ENCODE measurements around the gene CCDC169.
"Not testable (repeated sequence)": the region's sequence is repeated elsewhere in the genome, so short reads cannot be mapped to it uniquely, and the experiment has no call there.

Gene CCDC169

GRCh38 chr13:36325912-36326311 is 28.3 kb upstream of the CCDC169 start:
- H4K91ac ChIP-seq (ENCODE audit: low read depth, low read length, poor library complexity) = no peak overlapping the region

GRCh38 chr13:36324881-36325280 is 27.3 kb upstream of the CCDC169 start:
- peaks cover 9 to 78% of the 10 kb centered on the region in 2 donors for H3K36me3 ChIP-seq (replicated peaks in 1 of 2; ENCODE audit: control insufficient read depth in 2 of 2, insufficient read depth in 2 of 2, low read length in 2 of 2)

More at GRCh38 chr13:36325912-36326311, 28.3 kb upstream of the CCDC169 start:
- peaks cover 0 to 1% of the 10 kb centered on the region in 2 donors for H3K4me1 ChIP-seq (ENCODE audit: control insufficient read depth in 2 of 2, insufficient read depth in 1 of 2, low read depth in 1 of 2, low read length in 2 of 2)
- H3K36me3 ChIP-seq (replicated peaks in 1 of 2; ENCODE audit: control insufficient read depth in 2 of 2, insufficient read depth in 2 of 2, low read length in 2 of 2) = peaks cover 9 to 89% of the 10 kb centered on the region in 2 donors
- peaks cover 1% of the 10 kb centered on the region for H3K79me1 ChIP-seq (ENCODE audit: low read depth, low read length)
- H3K18ac ChIP-seq (ENCODE audit: low read length) = no peak overlapping the region
- H3K9me3 ChIP-seq (replicated peaks in 1 of 2; ENCODE audit: control insufficient read depth in 2 of 2, insufficient read depth in 1 of 2, low read depth in 1 of 2, low read length in 2 of 2) = no peaks in the 10 kb centered on the region
- H3K23ac ChIP-seq (ENCODE audit: low read depth, low read length, poor library complexity) = no peak overlapping the region
- H2AFZ ChIP-seq (ENCODE audit: low read length) = no peak overlapping the region
- H3K4ac ChIP-seq (ENCODE audit: low read length) = no peak overlapping the region
- H2AK5ac ChIP-seq (ENCODE audit: low read depth, low read length) = no peak overlapping the region
- no peak overlapping the region for H3K14ac ChIP-seq (ENCODE audit: low read length)
- no peak overlapping the region for H3K4me2 ChIP-seq (ENCODE audit: insufficient read depth, low read length, poor library complexity, severe bottlenecking)
- no peak overlapping the region for H2BK5ac ChIP-seq (ENCODE audit: low read length)
- H4K8ac ChIP-seq (ENCODE audit: low read depth, low read length) = no peak overlapping the region
- H3K4me3 ChIP-seq (ENCODE audit: low read length in 2 of 2) = no peak overlapping the region
- no peak overlapping the region for H3K9ac ChIP-seq (ENCODE audit: low read depth, low read length, poor library complexity)
- H3K27ac ChIP-seq (replicated peaks; ENCODE audit: low read length) = no peak overlapping the region
- DNase-seq (ENCODE audit: low spot score) = no peak
- no peaks in the 10 kb centered on the region for H3K27me3 ChIP-seq (ENCODE audit: control insufficient read depth in 3 of 3, insufficient read depth in 3 of 3, low read depth in 1 of 3, low read length in 3 of 3)
- H2BK120ac ChIP-seq (ENCODE audit: low read depth, low read length) = no peak overlapping the region
- no peak overlapping the region for H2BK15ac ChIP-seq (ENCODE audit: low read length)
- H2BK12ac ChIP-seq (ENCODE audit: low read length) = no peak overlapping the region
- no CpG with 5 or more reads among the region's 1 CpG for WGBS, 2 donors (ENCODE audit: extremely low coverage in 2 of 2, insufficient read length in 2 of 2, insufficient replicate concordance in 1 of 2)

GRCh38 chr13:36323951-36324566 is 26.4 kb upstream of the CCDC169 start:
- Histone ChIP-seq H3K4me1 (ENCODE audit: control insufficient read depth in 2 of 2, insufficient read depth in 1 of 2, low read depth in 1 of 2, low read length in 2 of 2) (peaks cover 0 to 1% of the 10 kb centered on the region in 2 donors), H3K36me3 (replicated peaks in 1 of 2; ENCODE audit: control insufficient read depth in 2 of 2, insufficient read depth in 2 of 2, low read length in 2 of 2) (peaks cover 9 to 70% of the 10 kb centered on the region in 2 donors), H3K4ac (ENCODE audit: low read length) (no peak overlapping the region), H3K18ac (ENCODE audit: low read length) (no peak overlapping the region), H3K4me2 (ENCODE audit: insufficient read depth, low read length, poor library complexity, severe bottlenecking) (no peak overlapping the region), H2BK12ac (ENCODE audit: low read length) (no peak overlapping the region), H3K9me3 (replicated peaks in 1 of 2; ENCODE audit: control insufficient read depth in 2 of 2, insufficient read depth in 1 of 2, low read depth in 1 of 2, low read length in 2 of 2) (no peaks in the 10 kb centered on the region), H4K91ac (ENCODE audit: low read depth, low read length, poor library complexity) (no peak overlapping the region), H2BK5ac (ENCODE audit: low read length) (no peak overlapping the region), H3K23ac (ENCODE audit: low read depth, low read length, poor library complexity) (no peak overlapping the region), H3K27ac (replicated peaks; ENCODE audit: low read length) (no peak overlapping the region), H3K79me1 (ENCODE audit: low read depth, low read length) (peaks cover 1% of the 10 kb centered on the region), H2BK15ac (ENCODE audit: low read length) (no peak overlapping the region), H3K14ac (ENCODE audit: low read length) (no peak overlapping the region), H2AK5ac (ENCODE audit: low read depth, low read length) (no peak overlapping the region), H4K8ac (ENCODE audit: low read depth, low read length) (no peak overlapping the region), H2AFZ (ENCODE audit: low read length) (no peak overlapping the region), H3K27me3 (ENCODE audit: control insufficient read depth in 3 of 3, insufficient read depth in 3 of 3, low read depth in 1 of 3, low read length in 3 of 3) (no peaks in the 10 kb centered on the region), H3K4me3 (ENCODE audit: low read length in 2 of 2) (no peak overlapping the region), H3K9ac (ENCODE audit: low read depth, low read length, poor library complexity) (no peak overlapping the region), H2BK120ac (ENCODE audit: low read depth, low read length) (no peak overlapping the region)
- no peak for DNase-seq (ENCODE audit: low spot score)
- WGBS, 2 donors (ENCODE audit: extremely low coverage in 2 of 2, insufficient read length in 2 of 2, insufficient replicate concordance in 1 of 2) = no CpG with 5 or more reads among the region's 1 CpG

More at GRCh38 chr13:36324881-36325280, 27.3 kb upstream of the CCDC169 start:
- not testable (repeated sequence) for H4K8ac ChIP-seq (ENCODE audit: low read depth, low read length); H2BK15ac ChIP-seq (ENCODE audit: low read length); H3K23ac ChIP-seq (ENCODE audit: low read depth, low read length, poor library complexity); H3K4me2 ChIP-seq (ENCODE audit: insufficient read depth, low read length, poor library complexity, severe bottlenecking); DNase-seq (ENCODE audit: low spot score); H3K18ac ChIP-seq (ENCODE audit: low read length); H2BK12ac ChIP-seq (ENCODE audit: low read length); H3K27ac ChIP-seq (replicated peaks; ENCODE audit: low read length); H3K4ac ChIP-seq (ENCODE audit: low read length); H4K91ac ChIP-seq (ENCODE audit: low read depth, low read length, poor library complexity); H3K4me1 ChIP-seq (ENCODE audit: control insufficient read depth in 2 of 2, insufficient read depth in 1 of 2, low read depth in 1 of 2, low read length in 2 of 2); H3K14ac ChIP-seq (ENCODE audit: low read length); H3K9me3 ChIP-seq (replicated peaks in 1 of 2; ENCODE audit: control insufficient read depth in 2 of 2, insufficient read depth in 1 of 2, low read depth in 1 of 2, low read length in 2 of 2); H3K9ac ChIP-seq (ENCODE audit: low read depth, low read length, poor library complexity); H3K79me1 ChIP-seq (ENCODE audit: low read depth, low read length); H2BK5ac ChIP-seq (ENCODE audit: low read length); H3K27me3 ChIP-seq (ENCODE audit: control insufficient read depth in 3 of 3, insufficient read depth in 3 of 3, low read depth in 1 of 3, low read length in 3 of 3); H2BK120ac ChIP-seq (ENCODE audit: low read depth, low read length); H3K4me3 ChIP-seq (ENCODE audit: low read length in 2 of 2); H2AFZ ChIP-seq (ENCODE audit: low read length); H2AK5ac ChIP-seq (ENCODE audit: low read depth, low read length)
- no CpG with 5 or more reads among the region's 5 CpGs for WGBS, 2 donors (ENCODE audit: extremely low coverage in 2 of 2, insufficient read length in 2 of 2, insufficient replicate concordance in 1 of 2)

- H2AK5ac ChIP-seq (ENCODE audit: low read depth, low read length) = no peak overlapping the region
- H2AFZ ChIP-seq (ENCODE audit: low read length) = no peak overlapping the region
- H3K4me3 ChIP-seq (ENCODE audit: low read length in 2 of 2) = no peak overlapping the region
- H3K18ac ChIP-seq (ENCODE audit: low read length) = no peak overlapping the region
- no peaks in the 10 kb centered on the region for H3K9me3 ChIP-seq (replicated peaks in 1 of 2; ENCODE audit: control insufficient read depth in 2 of 2, insufficient read depth in 1 of 2, low read depth in 1 of 2, low read length in 2 of 2)
- peaks cover 9 to 64% of the 10 kb centered on the region in 2 donors for H3K36me3 ChIP-seq (replicated peaks in 1 of 2; ENCODE audit: control insufficient read depth in 2 of 2, insufficient read depth in 2 of 2, low read length in 2 of 2)
- H3K4me2 ChIP-seq (ENCODE audit: insufficient read depth, low read length, poor library complexity, severe bottlenecking) = no peak overlapping the region
- H2BK12ac ChIP-seq (ENCODE audit: low read length) = no peak overlapping the region
- no peak overlapping the region for H3K27ac ChIP-seq (replicated peaks; ENCODE audit: low read length)
- peaks cover 1% of the 10 kb centered on the region for H3K79me1 ChIP-seq (ENCODE audit: low read depth, low read length)
- no peak overlapping the region for H3K14ac ChIP-seq (ENCODE audit: low read length)
- DNase-seq (ENCODE audit: low spot score) = no peak
- no CpG with 5 or more reads among the region's 3 CpGs for WGBS, 2 donors (ENCODE audit: extremely low coverage in 2 of 2, insufficient read length in 2 of 2, insufficient replicate concordance in 1 of 2)
- H4K91ac ChIP-seq (ENCODE audit: low read depth, low read length, poor library complexity) = no peak overlapping the region
- H2BK15ac ChIP-seq (ENCODE audit: low read length) = no peak overlapping the region
- no peak overlapping the region for H3K4ac ChIP-seq (ENCODE audit: low read length)
- no peak overlapping the region for H3K9ac ChIP-seq (ENCODE audit: low read depth, low read length, poor library complexity)
- no peaks in the 10 kb centered on the region for H3K27me3 ChIP-seq (ENCODE audit: control insufficient read depth in 3 of 3, insufficient read depth in 3 of 3, low read depth in 1 of 3, low read length in 3 of 3)
- H3K4me1 ChIP-seq (ENCODE audit: control insufficient read depth in 2 of 2, insufficient read depth in 1 of 2, low read depth in 1 of 2, low read length in 2 of 2) = peaks cover 0 to 1% of the 10 kb centered on the region in 2 donors
- no peak overlapping the region for H4K8ac ChIP-seq (ENCODE audit: low read depth, low read length)
- no peak overlapping the region for H2BK120ac ChIP-seq (ENCODE audit: low read depth, low read length)
- no peak overlapping the region for H2BK5ac ChIP-seq (ENCODE audit: low read length)
- no peak overlapping the region for H3K23ac ChIP-seq (ENCODE audit: low read depth, low read length, poor library complexity)
Observed at GRCh38 chr13:36323408-36323807, 25.8 kb upstream of the CCDC169 start.

Data from neuronal stem cell (in vitro differentiated cells).